ENCODE results near the gene NLN. TPM values are rescaled to one million over a fixed set of nuclear protein-coding genes. Genes with fewer than 3 reads are reported as not detected.
"Not testable (repeated sequence)": the region's sequence is repeated elsewhere in the genome, so short reads cannot be mapped to it uniquely, and the experiment has no call there.

Gene NLN
- total RNA-seq, 1 experiment from 2014 or later, result 31.4 TPM

GRCh38 chr5:65722575-65723403, 784 bp downstream of the NLN start:
- DNase-seq (ENCODE audit: low read depth, low spot score), result peak; percentile 65
- in situ Hi-C loops (cut with HindIII; ENCODE audit: low pct_unique_long_range_greater_than_20kb, low sequenced_read_pairs), result no loop called here

DNA sequence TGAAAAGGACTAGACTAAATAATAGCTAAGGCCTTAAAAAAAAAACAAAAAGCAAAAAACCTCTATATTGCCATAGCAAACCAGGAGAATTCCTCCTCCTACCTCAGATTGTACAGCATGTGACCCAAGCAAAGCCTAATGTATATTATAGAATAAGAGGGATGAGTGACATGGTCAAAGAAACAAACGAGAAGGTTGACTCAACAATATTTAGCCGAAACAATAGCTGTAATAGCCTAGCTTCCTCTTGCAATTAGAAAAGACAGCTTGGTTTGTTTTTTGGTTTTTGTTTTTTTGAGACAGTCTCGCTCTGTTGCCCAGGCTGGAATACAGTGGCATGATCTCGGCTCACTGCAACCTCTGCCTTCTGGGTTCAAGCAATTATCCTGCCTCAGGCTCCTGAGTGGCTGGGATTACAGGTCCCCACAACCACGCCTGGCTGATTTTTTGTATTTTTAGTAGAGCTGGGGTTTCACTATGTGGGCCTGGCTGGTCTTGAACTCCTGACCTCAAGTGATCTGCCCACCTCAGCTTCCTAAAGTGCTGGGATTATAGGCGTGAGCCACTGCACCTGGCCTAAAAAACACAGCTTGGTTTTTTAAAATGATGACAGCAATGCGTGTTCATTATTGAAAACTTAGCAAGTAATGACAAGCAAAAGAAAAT, 5.6 kb downstream of the NLN start:
- in situ Hi-C loops (cut with HindIII; ENCODE audit: low pct_unique_long_range_greater_than_20kb, low sequenced_read_pairs), result no loop called here
- no peak for DNase-seq (ENCODE audit: low read depth, low spot score)

DNA sequence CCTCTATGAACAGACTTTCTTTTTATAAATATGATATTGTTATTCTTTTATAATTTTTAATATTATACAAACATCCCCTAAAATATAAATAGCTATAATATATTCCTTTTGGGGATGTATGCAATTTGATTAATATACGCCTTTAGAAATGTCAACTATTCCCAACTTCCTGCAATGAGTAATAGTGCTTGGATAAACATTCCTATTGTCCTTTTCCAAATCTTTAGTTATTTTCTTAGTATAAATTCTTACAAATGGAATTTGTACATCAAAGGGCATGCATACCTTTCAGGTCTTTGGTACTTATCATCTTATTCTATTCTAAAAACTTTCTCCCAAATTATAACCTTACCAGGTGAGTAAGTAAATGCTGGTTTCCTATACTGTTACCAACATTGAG, 6.2 kb downstream of the NLN start:
- in situ Hi-C loops (cut with HindIII; ENCODE audit: low pct_unique_long_range_greater_than_20kb, low sequenced_read_pairs), result no loop called here

GRCh38 chr5:65730910-65731309, 8.9 kb downstream of the NLN start:
- DNase-seq (ENCODE audit: low read depth, low spot score), result no peak
- in situ Hi-C loops (cut with HindIII; ENCODE audit: low pct_unique_long_range_greater_than_20kb, low sequenced_read_pairs), result no loop called here

More for the DNA sequence above, 6.2 kb downstream of the NLN start:
- no peak for DNase-seq (ENCODE audit: low read depth, low spot score)

DNA sequence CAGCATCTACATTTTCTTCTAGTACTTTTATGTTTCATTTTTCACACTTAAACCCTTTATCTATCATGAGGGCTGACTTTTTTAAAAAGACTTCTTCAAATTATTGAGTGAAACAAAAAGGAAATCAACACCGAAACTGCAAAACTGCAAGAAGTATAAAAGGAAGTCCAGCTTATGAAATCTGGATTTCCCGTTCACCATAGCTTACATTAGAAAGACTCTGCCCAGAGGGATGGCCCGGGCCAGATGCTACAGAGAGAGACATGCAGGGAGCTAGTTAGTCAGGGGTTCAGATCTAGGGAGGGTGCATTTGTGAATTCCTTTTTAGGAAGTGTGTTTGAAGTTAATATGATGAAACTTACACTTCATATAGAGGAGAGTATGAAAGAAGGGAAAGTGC, 10.0 kb downstream of the NLN start:
- DNase-seq (ENCODE audit: low read depth, low spot score); in situ Hi-C loops (cut with HindIII; ENCODE audit: low pct_unique_long_range_greater_than_20kb, low sequenced_read_pairs): not testable (repeated sequence)

GRCh38 chr5:65734196-65734775, 12.3 kb downstream of the NLN start:
- in situ Hi-C loops (cut with HindIII; ENCODE audit: low pct_unique_long_range_greater_than_20kb, low sequenced_read_pairs); DNase-seq (ENCODE audit: low read depth, low spot score): not testable (repeated sequence)

- DNase-seq (ENCODE audit: low read depth, low spot score), result no peak
- in situ Hi-C loops (cut with HindIII; ENCODE audit: low pct_unique_long_range_greater_than_20kb, low sequenced_read_pairs), result no loop called here
Measured at GRCh38 chr5:65734921-65735320, 12.9 kb downstream of the NLN start.

DNA sequence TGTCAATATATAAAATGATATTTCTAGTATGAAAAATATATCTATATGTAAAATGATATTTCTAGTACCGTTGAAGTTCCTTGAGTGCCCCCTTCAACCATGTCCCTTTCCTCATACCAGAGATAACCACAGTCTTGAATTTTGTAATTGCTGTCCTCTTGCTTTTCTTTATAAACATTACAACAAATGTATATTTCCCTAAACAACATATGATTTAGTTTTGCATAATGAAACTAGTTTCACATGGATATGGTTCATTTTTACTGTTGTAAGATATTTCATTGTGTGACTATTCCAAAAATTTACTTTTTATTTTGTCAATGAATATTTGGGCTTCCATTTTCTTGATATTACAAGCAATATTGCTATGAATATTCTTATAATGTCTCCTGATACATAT, 14.0 kb downstream of the NLN start:
- in situ Hi-C loops (cut with HindIII; ENCODE audit: low pct_unique_long_range_greater_than_20kb, low sequenced_read_pairs), result no loop called here
- no peak for DNase-seq (ENCODE audit: low read depth, low spot score)

GRCh38 chr5:65737842-65738241, 15.8 kb downstream of the NLN start:
- in situ Hi-C loops (cut with HindIII; ENCODE audit: low pct_unique_long_range_greater_than_20kb, low sequenced_read_pairs), result no loop called here
- no peak for DNase-seq (ENCODE audit: low read depth, low spot score)

- in situ Hi-C loops (cut with HindIII; ENCODE audit: low pct_unique_long_range_greater_than_20kb, low sequenced_read_pairs), result no loop called here
- DNase-seq (ENCODE audit: low read depth, low spot score), result no peak
Measured at GRCh38 chr5:65738305-65738704, 16.3 kb downstream of the NLN start.

DNA sequence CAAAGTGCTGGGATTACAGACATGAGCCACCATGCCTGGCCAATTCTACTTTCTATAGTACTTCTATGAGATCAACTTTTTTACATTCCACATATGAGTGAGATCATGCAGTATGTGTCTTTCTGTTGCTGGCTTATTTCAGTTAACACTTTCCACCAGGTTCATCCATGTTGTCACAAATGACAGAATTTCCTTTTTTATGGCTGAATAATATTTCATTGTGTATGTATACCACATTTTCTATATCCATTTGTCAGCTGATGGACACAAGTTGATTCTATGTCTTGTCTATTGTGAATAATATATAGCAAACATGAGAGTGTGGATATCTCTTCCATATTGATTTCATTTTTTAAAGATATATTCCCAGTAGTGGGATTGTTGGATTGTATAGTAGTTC, 17.2 kb downstream of the NLN start:
- DNase-seq (ENCODE audit: low read depth, low spot score), result no peak
- in situ Hi-C loops (cut with HindIII; ENCODE audit: low pct_unique_long_range_greater_than_20kb, low sequenced_read_pairs), result no loop called here

- peak; percentile 73 for DNase-seq (ENCODE audit: low read depth, low spot score)
- in situ Hi-C loops (cut with HindIII; ENCODE audit: low pct_unique_long_range_greater_than_20kb, low sequenced_read_pairs), result no loop called here
Measured at GRCh38 chr5:65742565-65743231, 20.7 kb downstream of the NLN start.

- no peak for DNase-seq (ENCODE audit: low read depth, low spot score)
- in situ Hi-C loops (cut with HindIII; ENCODE audit: low pct_unique_long_range_greater_than_20kb, low sequenced_read_pairs), result no loop called here
Measured at GRCh38 chr5:65749221-65749844, 27.3 kb downstream of the NLN start.

DNA sequence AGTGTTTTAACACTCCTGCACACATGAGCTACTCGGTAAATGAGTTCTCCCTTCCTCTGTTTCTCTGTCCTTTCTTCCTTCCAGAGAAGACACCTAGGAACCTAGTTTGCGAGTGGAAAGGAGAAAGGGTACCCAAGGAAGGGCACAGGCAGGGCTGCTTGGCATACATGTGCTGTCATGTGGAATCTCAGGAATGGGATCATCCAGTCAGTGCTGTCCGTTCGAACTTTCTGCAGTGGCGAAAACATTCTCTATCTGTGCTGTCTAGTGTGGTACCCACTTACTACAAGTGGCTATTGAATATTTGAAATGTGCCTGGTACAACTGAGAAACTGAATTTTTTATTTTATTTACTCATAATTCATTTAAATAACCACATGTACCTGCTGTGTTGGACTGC, 28.0 kb downstream of the NLN start:
- in situ Hi-C loops (cut with HindIII; ENCODE audit: low pct_unique_long_range_greater_than_20kb, low sequenced_read_pairs), result no loop called here
- DNase-seq (ENCODE audit: low read depth, low spot score), result no peak

- no peak for DNase-seq (ENCODE audit: low read depth, low spot score)
- in situ Hi-C loops (cut with HindIII; ENCODE audit: low pct_unique_long_range_greater_than_20kb, low sequenced_read_pairs), result no loop called here
Measured at GRCh38 chr5:65750938-65751337, 28.9 kb downstream of the NLN start.

DNA sequence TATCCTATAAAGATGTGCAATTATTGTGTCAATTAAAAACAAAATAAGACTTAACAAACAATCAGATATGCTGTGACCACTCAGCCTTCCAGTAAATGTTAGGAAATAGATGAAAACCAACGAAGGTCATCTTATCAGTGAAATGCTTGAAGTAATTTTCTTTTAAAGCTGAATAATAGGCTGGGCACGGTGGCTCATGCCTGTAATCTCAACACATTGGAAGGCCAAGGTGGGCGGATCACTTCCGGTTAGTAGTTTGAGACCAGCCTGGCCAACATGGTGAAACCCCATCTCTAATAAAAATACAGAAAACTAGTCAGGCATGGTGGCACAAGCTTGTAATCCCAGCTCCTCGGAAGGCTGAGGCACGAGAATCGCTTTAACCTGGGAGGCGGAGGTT, 31.2 kb downstream of the NLN start:
- no peak for DNase-seq (ENCODE audit: low read depth, low spot score)
- in situ Hi-C loops (cut with HindIII; ENCODE audit: low pct_unique_long_range_greater_than_20kb, low sequenced_read_pairs), result no loop called here

DNA sequence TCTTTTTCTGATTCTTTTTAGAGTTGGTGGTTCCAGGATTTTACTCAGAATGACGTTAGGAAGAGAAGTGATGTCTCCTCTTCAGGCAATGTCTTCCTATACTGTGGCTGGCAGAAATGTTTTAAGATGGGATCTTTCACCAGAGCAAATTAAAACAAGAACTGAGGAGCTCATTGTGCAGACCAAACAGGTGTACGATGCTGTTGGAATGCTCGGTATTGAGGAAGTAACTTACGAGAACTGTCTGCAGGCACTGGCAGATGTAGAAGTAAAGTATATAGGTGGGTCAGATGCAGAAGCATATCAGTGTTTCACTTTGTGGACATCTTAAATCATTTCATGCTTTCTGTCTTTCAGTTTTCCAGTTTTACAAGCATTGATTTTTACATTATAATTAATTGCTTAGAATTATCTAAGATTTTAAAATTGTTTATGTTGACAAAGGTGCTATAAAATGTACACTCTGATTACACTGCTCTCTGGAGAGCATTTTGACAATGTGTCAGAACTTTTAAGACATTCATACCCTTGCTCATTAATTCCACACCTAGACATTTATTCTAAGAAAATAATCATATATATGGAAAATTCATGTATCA, 36.6 kb downstream of the NLN start:
- no peak for DNase-seq (ENCODE audit: low read depth, low spot score)
- in situ Hi-C loops (cut with HindIII; ENCODE audit: low pct_unique_long_range_greater_than_20kb, low sequenced_read_pairs), result no loop called here
